Measurements from ENCODE around the gene BSX. TPM values are rescaled to one million over a fixed set of nuclear protein-coding genes. Genes with fewer than 3 reads are reported as not detected.
A peak's percentile ranks its signal among the peaks of the same experiment; 100 is the strongest.

Gene BSX
- not detected for total RNA-seq

DNA sequence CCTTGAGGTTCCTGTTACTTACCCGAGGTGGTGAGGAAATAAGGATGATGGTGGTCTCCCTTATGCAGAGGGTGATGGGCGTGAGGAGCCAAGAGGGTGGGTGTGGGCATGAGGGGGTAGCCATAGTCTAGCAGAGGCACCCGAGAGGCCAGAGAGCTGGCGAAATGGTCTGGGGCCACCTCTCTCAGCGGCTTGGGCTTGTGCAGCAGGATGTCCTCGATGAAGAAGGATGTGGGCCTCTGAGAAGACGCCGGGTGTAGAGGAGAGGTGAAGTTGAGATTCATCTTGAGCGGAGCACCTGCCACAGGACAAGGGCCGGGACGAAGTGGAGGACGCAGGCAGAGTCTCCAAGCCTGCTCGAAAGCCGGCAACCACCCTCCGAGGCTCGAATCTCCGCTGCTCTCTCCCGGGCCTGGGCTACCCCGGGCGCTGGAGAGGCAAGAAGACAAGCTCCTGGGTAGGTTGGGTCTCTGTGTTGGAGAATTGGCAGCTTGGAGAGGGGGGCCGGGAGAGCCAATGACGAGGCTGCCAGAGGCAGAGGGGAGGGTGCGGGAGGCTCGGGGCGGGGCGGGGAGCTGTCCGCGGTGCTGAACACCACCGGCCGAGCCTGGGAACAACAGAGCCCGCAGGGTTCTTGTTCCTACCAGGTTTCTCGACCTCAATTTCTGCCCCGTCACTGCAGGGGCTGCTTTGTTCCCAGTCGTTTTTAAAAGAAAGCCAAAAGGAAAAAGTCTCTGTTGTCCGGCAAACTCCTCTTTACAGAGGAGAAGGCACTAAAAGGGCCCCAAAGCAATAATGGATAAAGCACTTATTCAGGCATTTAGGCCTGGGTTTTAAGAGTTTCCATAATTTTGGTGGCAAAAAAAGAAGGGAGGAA is at the start of gene BSX:
BSX (minus strand) TSS at position 447 of the 877 bp plus-strand sequence; CDS start at position 284, 163 bp downstream.
- ATAC-seq (replicated peaks in 1 of 2) (peak; percentile 67 to 74), DNase-seq (peak; percentile 54 to 64)
- Mint-ChIP-seq H3K27ac (no peak within 1 kb of the TSS), H3K36me3 (ENCODE audit: insufficient read depth in 2 of 2) (peaks cover 2 to 3% of the 10 kb centered on the region in 2 donors), H3K4me1 (ENCODE audit: low read depth) (peaks cover 51% of the 10 kb centered on the region), H3K4me3 (peak within 1 kb of the TSS; percentile 7 to 8), H3K27me3 (ENCODE audit: low read depth) (peaks cover 96% of the 10 kb centered on the region), H3K9me3 (no peaks in the 10 kb centered on the region)

GRCh38 chr11:123030517-123030916 is 48.9 kb upstream of the BSX start:
- Mint-ChIP-seq H3K4me1 (ENCODE audit: low read depth) (peaks cover 14% of the 10 kb centered on the region), H3K4me3 (no peak overlapping the region), H3K36me3 (ENCODE audit: insufficient read depth in 2 of 2) (no peaks in the 10 kb centered on the region), H3K27ac (no peak overlapping the region), H3K9me3 (no peaks in the 10 kb centered on the region), H3K27me3 (ENCODE audit: low read depth) (no peaks in the 10 kb centered on the region)
- ATAC-seq (replicated peaks in 1 of 2) (no peak), DNase-seq (no peak)

- Mint-ChIP-seq H3K36me3 (ENCODE audit: insufficient read depth in 2 of 2) (no peaks in the 10 kb centered on the region), H3K4me3 (no peak overlapping the region), H3K4me1 (ENCODE audit: low read depth) (peaks cover 15% of the 10 kb centered on the region), H3K27ac (no peak overlapping the region), H3K9me3 (no peaks in the 10 kb centered on the region), H3K27me3 (ENCODE audit: low read depth) (peaks cover 17% of the 10 kb centered on the region)
- DNase-seq, result peak; percentile 25 to 36
- ATAC-seq (replicated peaks in 1 of 2), result peak; percentile 67 to 70
Observed at GRCh38 chr11:123020968-123021367, 39.3 kb upstream of the BSX start.

DNA sequence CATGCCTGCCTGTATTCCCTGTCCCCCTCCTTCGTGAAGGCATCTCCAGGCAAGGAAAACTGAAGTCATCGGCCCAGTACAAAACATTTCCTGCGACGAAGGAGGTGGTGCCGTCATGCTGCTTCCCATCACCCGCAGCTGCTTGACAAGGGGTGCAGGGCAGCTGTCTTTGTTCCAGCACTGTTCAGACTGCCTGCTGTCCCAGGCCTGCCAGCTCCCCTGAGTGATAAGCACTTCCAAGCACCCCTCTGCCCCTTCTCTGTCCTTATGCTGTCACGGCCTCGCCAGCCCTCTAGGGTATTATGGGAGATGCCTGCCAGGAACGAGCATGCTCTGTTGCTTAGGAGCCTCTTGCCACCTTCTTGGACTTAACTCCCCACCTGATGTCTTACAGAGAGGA is 37.1 kb upstream of the BSX start:
- no peak for ATAC-seq (replicated peaks in 1 of 2)
- Mint-ChIP-seq H3K9me3 (no peaks in the 10 kb centered on the region), H3K36me3 (ENCODE audit: insufficient read depth in 2 of 2) (no peaks in the 10 kb centered on the region), H3K4me3 (no peak overlapping the region), H3K4me1 (ENCODE audit: low read depth) (peaks cover 15% of the 10 kb centered on the region), H3K27me3 (ENCODE audit: low read depth) (peaks cover 24% of the 10 kb centered on the region), H3K27ac (no peak overlapping the region)
- DNase-seq, result no peak

GRCh38 chr11:123011510-123011909 is 29.9 kb upstream of the BSX start:
- ATAC-seq (replicated peaks in 1 of 2) (no peak), DNase-seq (no peak)
- Mint-ChIP-seq H3K27me3 (ENCODE audit: low read depth) (peaks cover 7% of the 10 kb centered on the region), H3K4me3 (no peak overlapping the region), H3K4me1 (ENCODE audit: low read depth) (no peaks in the 10 kb centered on the region), H3K9me3 (no peaks in the 10 kb centered on the region), H3K36me3 (ENCODE audit: insufficient read depth in 2 of 2) (no peaks in the 10 kb centered on the region), H3K27ac (no peak overlapping the region)

- H3K36me3 Mint-ChIP-seq (ENCODE audit: insufficient read depth in 2 of 2), result no peaks in the 10 kb centered on the region
- H3K4me1 Mint-ChIP-seq (ENCODE audit: low read depth), result no peaks in the 10 kb centered on the region
- H3K27ac Mint-ChIP-seq, result no peak overlapping the region
- H3K4me3 Mint-ChIP-seq, result no peak overlapping the region
- H3K9me3 Mint-ChIP-seq, result no peaks in the 10 kb centered on the region
- ATAC-seq (replicated peaks in 1 of 2) (no peak), DNase-seq (no peak)
- peaks cover 3% of the 10 kb centered on the region for H3K27me3 Mint-ChIP-seq (ENCODE audit: low read depth)
Observed at GRCh38 chr11:123006860-123007542, 25.4 kb upstream of the BSX start.

DNA sequence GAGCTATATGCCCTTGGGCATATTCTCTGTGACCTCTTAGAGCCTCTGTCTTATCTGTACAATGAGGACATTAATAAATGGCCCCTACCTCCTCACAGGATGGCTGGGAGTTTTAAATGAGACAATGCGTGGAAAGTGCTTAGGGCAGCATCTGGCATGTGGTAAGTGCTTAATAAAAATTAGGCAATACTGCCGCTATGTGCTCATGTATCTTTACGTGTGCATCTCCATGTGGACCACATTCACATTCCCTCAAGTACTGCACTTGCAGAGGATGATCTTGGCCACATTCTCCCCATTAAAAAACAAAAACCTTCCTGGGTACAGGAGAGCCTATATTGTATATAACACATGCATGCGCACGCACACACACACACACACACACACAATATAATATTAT is 19.1 kb upstream of the BSX start:
- Mint-ChIP-seq H3K27me3 (ENCODE audit: low read depth) (peaks cover 21% of the 10 kb centered on the region), H3K4me3 (no peak overlapping the region), H3K36me3 (ENCODE audit: insufficient read depth in 2 of 2) (no peaks in the 10 kb centered on the region), H3K9me3 (no peaks in the 10 kb centered on the region), H3K4me1 (ENCODE audit: low read depth) (no peaks in the 10 kb centered on the region), H3K27ac (no peak overlapping the region)
- ATAC-seq (replicated peaks in 1 of 2) (no peak), DNase-seq (no peak)

- no peak overlapping the region for H3K4me3 Mint-ChIP-seq
- peaks cover 31% of the 10 kb centered on the region for H3K27me3 Mint-ChIP-seq (ENCODE audit: low read depth)
- no peak for ATAC-seq (replicated peaks in 1 of 2)
Observed at GRCh38 chr11:122998727-122999366, 17.2 kb upstream of the BSX start.

GRCh38 chr11:122995526-122995925 is 13.9 kb upstream of the BSX start:
- DNase-seq (no peak), ATAC-seq (replicated peaks in 1 of 2) (no peak)
- no peak overlapping the region for H3K27ac Mint-ChIP-seq
- H3K36me3 Mint-ChIP-seq (ENCODE audit: insufficient read depth in 2 of 2), result no peaks in the 10 kb centered on the region
- H3K4me3 Mint-ChIP-seq, result no peak overlapping the region
- H3K4me1 Mint-ChIP-seq (ENCODE audit: low read depth), result no peaks in the 10 kb centered on the region
- peaks cover 38% of the 10 kb centered on the region for H3K27me3 Mint-ChIP-seq (ENCODE audit: low read depth)
- H3K9me3 Mint-ChIP-seq, result no peaks in the 10 kb centered on the region

More at GRCh38 chr11:122998727-122999366, 17.2 kb upstream of the BSX start:
- no peaks in the 10 kb centered on the region for H3K9me3 Mint-ChIP-seq
- no peaks in the 10 kb centered on the region for H3K4me1 Mint-ChIP-seq (ENCODE audit: low read depth)
- DNase-seq, result no peak
- H3K27ac Mint-ChIP-seq, result no peak overlapping the region
- H3K36me3 Mint-ChIP-seq (ENCODE audit: insufficient read depth in 2 of 2), result no peaks in the 10 kb centered on the region

DNA sequence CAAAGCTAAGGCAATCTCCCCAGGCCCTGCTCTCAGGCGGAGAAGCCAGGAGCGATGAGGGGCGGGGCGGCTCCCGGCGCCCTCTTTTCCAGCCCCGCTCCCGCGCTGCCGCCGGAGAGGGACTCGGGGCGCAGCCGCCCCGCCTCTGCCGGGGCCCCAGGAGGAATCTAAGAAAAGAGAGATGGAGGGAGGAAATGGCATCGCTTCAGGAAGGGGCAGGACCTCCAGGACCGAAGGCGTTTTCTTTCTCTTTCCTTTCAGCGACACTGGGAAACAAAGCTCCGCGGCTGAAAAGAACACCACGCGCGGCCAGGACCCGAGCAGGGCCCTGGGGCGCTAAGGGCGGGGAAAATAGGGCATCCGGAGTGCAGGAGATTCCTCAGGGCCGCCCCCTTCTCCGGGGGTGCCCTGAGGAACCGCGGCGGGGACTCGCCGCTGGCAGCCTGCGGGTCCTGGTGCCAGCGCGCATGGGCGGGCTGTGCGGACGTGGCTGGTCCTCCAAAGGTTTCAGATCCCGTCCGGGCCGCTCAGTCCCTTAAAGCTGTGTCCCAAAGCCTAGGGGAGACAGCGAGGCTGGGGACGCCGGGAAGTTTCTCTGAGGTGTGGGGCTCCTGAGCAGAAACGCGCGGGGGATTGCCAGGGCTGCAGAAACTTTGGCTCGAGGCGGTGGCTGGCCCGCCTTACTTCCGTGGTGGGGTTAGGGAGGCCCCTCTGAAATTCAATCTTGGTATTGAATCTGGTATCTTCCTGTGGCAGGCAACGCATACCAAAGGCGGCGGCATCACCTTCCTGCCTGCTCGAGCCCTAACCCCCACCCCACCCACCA is 2.8 kb upstream of the BSX start:
- Mint-ChIP-seq H3K9me3 (peaks cover under 1% of the 10 kb centered on the region in 2 donors), H3K27me3 (ENCODE audit: low read depth) (peaks cover 88% of the 10 kb centered on the region), H3K4me3 (peak overlapping the region; percentile 89 to 94), H3K36me3 (ENCODE audit: insufficient read depth in 2 of 2) (peaks cover 2% of the 10 kb centered on the region in 2 donors), H3K27ac (no peak overlapping the region), H3K4me1 (ENCODE audit: low read depth) (peaks cover 33% of the 10 kb centered on the region)
- DNase-seq (peak in 1 of 2 donors; percentile 13), ATAC-seq (replicated peaks in 1 of 2) (peak; percentile 43 to 63)

DNA sequence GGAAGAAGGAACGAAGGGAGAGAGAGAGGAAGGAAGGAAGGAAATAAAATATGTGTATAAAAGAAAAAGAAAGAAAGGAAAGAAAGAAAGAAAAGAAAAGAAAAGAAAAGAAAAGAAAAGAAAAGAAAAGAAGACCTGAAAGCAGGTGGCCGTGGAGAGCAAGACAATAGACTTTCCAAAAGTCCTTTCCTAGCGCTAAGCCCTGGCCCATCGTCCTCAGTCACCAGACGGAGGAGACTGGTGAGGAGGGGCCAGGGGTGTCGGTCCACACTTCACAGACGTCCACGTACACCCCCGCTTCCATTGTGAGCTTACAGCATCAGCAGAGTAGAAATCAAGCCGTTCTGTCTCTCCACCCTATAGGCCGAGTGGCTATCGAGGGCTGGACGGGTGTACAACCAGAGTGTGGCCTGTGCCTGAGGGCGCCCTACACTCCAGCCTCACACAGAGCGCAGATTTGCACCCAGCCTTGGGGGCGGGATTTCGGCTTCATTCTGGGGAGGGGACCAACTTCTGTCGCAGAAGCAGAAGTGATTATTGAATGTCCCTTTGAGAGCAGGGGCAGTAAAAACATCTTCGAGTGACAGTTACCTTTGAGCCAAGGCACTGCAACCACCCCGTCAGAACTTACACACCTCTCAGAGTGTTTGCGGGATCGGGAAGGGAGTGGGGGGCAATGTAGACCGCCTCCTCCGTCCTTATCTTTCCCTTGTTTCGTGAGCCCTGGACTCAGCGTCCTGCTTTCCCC is 2.0 kb upstream of the BSX start:
- peaks cover 95% of the 10 kb centered on the region for H3K27me3 Mint-ChIP-seq (ENCODE audit: low read depth)
- H3K36me3 Mint-ChIP-seq (ENCODE audit: insufficient read depth in 2 of 2), result peaks cover 2% of the 10 kb centered on the region in 2 donors
- peak in 1 of 2 donors; percentile 16 for ATAC-seq (replicated peaks in 1 of 2)
- DNase-seq, result no peak
- no peaks in the 10 kb centered on the region for H3K9me3 Mint-ChIP-seq
- H3K27ac Mint-ChIP-seq, result peak overlapping the region; percentile 46
- H3K4me3 Mint-ChIP-seq, result peak overlapping the region; percentile 89 to 94
- H3K4me1 Mint-ChIP-seq (ENCODE audit: low read depth), result peaks cover 38% of the 10 kb centered on the region
